NB4 (cell line): ENCODE results near the gene ITM2C.

ENCODE experiments used
- CTCF ChIP-seq: IDR thresholded peaks from one replicate; pipeline ENCODE4 v1.5.1; 2012; ENCODE audit warnings: low read depth, low read length
- MYC ChIP-seq: IDR thresholded peaks from 2 replicates; pipeline ENCODE4 v1.6.1; 2011; ENCODE audit warnings: low read depth, low read length
- POLR2A ChIP-seq: IDR thresholded peaks from 2 replicates; pipeline ENCODE4 v1.6.1; 2011; ENCODE audit warnings: mild to moderate bottlenecking; ENCODE audit not compliant: insufficient read length; ENCODE audit errors: extremely low read depth
- TF ChIP-seq, protein P1 (sequence below): IDR thresholded peaks from 2 replicates; pipeline ENCODE4 v1.6.1; 2011; ENCODE audit warnings: low read depth, low read length

DNA sequence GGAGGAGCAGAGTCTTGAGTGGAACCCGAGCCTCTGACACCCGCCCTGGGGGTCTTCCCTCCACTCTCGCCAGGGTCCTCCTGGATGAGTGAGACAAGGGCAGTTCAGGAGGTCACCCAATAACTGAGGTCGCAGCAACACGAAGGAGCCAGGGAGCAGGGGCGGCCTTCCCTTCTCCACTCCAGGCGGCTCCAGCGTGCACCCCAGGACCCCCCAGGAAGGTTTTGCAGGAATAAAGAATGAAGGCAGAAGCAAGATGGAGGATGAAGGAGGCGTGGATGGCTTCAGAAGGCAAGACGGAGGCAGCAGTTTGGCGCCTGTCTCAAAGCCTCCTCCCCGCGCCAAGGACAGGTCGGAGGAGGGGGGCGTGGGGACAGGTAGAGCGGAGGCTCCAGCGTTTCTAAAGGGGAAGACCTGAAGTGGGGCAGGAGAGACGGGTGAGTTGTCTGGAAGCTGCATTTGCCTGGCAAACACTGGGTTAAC is 579 bp upstream of the ITM2C start:
- TF ChIP-seq CTCF (no peak), POLR2A (no peak), MYC (no peak)
- TF ChIP-seq, protein P1, sequence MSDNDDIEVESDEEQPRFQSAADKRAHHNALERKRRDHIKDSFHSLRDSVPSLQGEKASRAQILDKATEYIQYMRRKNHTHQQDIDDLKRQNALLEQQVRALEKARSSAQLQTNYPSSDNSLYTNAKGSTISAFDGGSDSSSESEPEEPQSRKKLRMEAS = no peak
